Naive thymus-derived CD4-positive, alpha-beta T cell (primary cell): Measurements from ENCODE around the gene CFAP74. TPM values are rescaled to one million over a fixed set of nuclear protein-coding genes. Genes with fewer than 3 reads are reported as not detected.

Source experiments
- ATAC-seq: fragments of 150-1000 bp; cut with Tn5 transposase; 2 replicates; pipeline ENCODE4 v1.10.0; 2021; ENCODE audit warnings: mild to moderate bottlenecking, moderate library complexity
- CTCF ChIA-PET: fragments of 350-600 bp; sonication (Branson Sonifier 250); formaldehyde crosslinking; loops from one replicate; lab custom pipeline; 2021; ENCODE audit warnings: antibody characterized with exemption; lab: Charles Lee
- POLR2A ChIA-PET: fragments of 350-600 bp; sonication (Branson Sonifier 250); formaldehyde crosslinking; loops from one replicate; lab custom pipeline; 2021; ENCODE audit warnings: antibody characterized with exemption, inconsistent platforms; lab: Charles Lee
- DNase-seq, 9 donors: peaks; one replicate each; pipeline versions ENCODE4 v3.0.0 to v3.0.0-alpha.2; 2020 to 2022; ENCODE audit warnings: mixed read lengths in 1 of 9
- H3K27ac ChIP-seq: one replicate; pipeline ENCODE4 v1.7.0; 2013; ENCODE audit warnings: mild to moderate bottlenecking, low read depth, low read length, moderate library complexity
- H3K27me3 ChIP-seq, 2 donors: one replicate each; pipeline ENCODE4 v1.7.0; 2013; ENCODE audit warnings: low read length in 2 of 2, mild to moderate bottlenecking in 2 of 2, moderate library complexity in 2 of 2; ENCODE audit not compliant: control insufficient read depth in 2 of 2, insufficient read depth in 2 of 2
- H3K36me3 ChIP-seq, 3 experiments: 1 replicate in 2 of 3; 2 replicates in 1 of 3; pipeline ENCODE4 v1.7.0; 2013; ENCODE audit warnings: low read length in 3 of 3, mild to moderate bottlenecking in 3 of 3, moderate library complexity in 1 of 3; ENCODE audit not compliant: insufficient read depth in 3 of 3, control insufficient read depth in 2 of 3
- H3K4me1 ChIP-seq, 2 donors: one replicate each; pipeline ENCODE4 v1.7.0; 2013; ENCODE audit warnings: low read length in 2 of 2, mild to moderate bottlenecking in 2 of 2, moderate library complexity in 1 of 2; ENCODE audit not compliant: control insufficient read depth in 2 of 2, insufficient read depth in 2 of 2
- H3K4me3 ChIP-seq: 2 replicates; pipeline ENCODE4 v1.7.0; 2013; ENCODE audit warnings: mild to moderate bottlenecking, low read length
- H3K9me3 ChIP-seq, 3 experiments: 1 replicate in 2 of 3; 2 replicates in 1 of 3; pipeline ENCODE4 v1.7.0; 2013; ENCODE audit warnings: low read length in 3 of 3; ENCODE audit not compliant: control insufficient read depth in 2 of 3
- H3K27ac Mint-ChIP-seq, 9 donors: one replicate each; pipeline ENCODE4 v1.8.0; 2020 to 2022; ENCODE audit warnings: mixed read lengths in 9 of 9, mild to moderate bottlenecking in 8 of 9, moderate library complexity in 5 of 9, inconsistent platforms in 2 of 9
- H3K27me3 Mint-ChIP-seq, 5 donors: one replicate each; pipeline ENCODE4 v1.8.0; 2021 to 2022; ENCODE audit warnings: mixed read lengths in 5 of 5, mild to moderate bottlenecking in 1 of 5
- H3K36me3 Mint-ChIP-seq, 5 donors: one replicate each; pipeline ENCODE4 v1.8.0; 2020 to 2022; ENCODE audit warnings: mixed read lengths in 5 of 5, mild to moderate bottlenecking in 3 of 5, inconsistent platforms in 1 of 5
- H3K4me1 Mint-ChIP-seq, 7 donors: one replicate each; pipeline ENCODE4 v1.8.0; 2020 to 2022; ENCODE audit warnings: mixed read lengths in 7 of 7, mild to moderate bottlenecking in 3 of 7, inconsistent platforms in 1 of 7
- H3K4me3 Mint-ChIP-seq, 10 donors: one replicate each; pipeline ENCODE4 v1.8.0; 2020 to 2022; ENCODE audit warnings: mild to moderate bottlenecking in 10 of 10, mixed read lengths in 10 of 10, moderate library complexity in 6 of 10, inconsistent platforms in 2 of 10
- H3K9me3 Mint-ChIP-seq, 11 donors: one replicate each; pipeline ENCODE4 v1.8.0; 2020 to 2022; ENCODE audit warnings: mixed read lengths in 11 of 11, mild to moderate bottlenecking in 4 of 11, inconsistent platforms in 1 of 11, moderate library complexity in 1 of 11
- intact Hi-C, 2 donors: fragments of 100-400 bp; cut with micrococcal nuclease; formaldehyde crosslinking; loops; one replicate each; pipeline ENCODE4 v1.15.1; 2023
- polyA plus RNA-seq, 2 donors: library from polyadenylated mRNA; unstranded; fragments of 300-500 nt; fragmentation: Illumina TruSeq; gene quantifications; one replicate each; pipeline ENCODE4 v1.2.3, GENCODE V29; 2021
- total RNA-seq, 6 experiments: library from RNA in 5 of 6; stranded (reverse) in 5 of 6; gene quantifications; 1 replicate in 5 of 6; 2 replicates in 1 of 6; pipeline ENCODE4 v1.2.3 and lab custom pipeline; 2021 to 2026

CFAP74 gene
- total and polyA plus RNA-seq, 7 experiments from 2014 or later, result not detected

GRCh38 chr1:2049718-2050431 is 46.3 kb upstream of the CFAP74 start, which contains the start of gene PRKCZ:
Gene PRKCZ (plus strand): TSS chr1:2050411. CDS start chr1:2050631, 220 bp downstream.
- ChIA-PET CTCF (no interaction called here), POLR2A (interaction anchor here (0.6 kb wide), 1 partner anchor 80 kb away, joined by 5 read pairs; no protein-coding TSS in a partner anchor)
- ATAC-seq (peak; percentile 99), DNase-seq (peak; percentile 76 to 96 (median 92))
- peaks cover 7 to 14% of the 10 kb centered on the region in 2 donors for H3K4me1 ChIP-seq
- intact Hi-C loops, result loop anchor here (1.0 to 10.0 kb wide), 5 partner anchors 83 to 341 kb away; partner anchors contain the start of genes MORN1 (in 1 of the 2), RER1 (in 1 of the 2) and TMEM52 (in 1 of the 2)
- peak within 1 kb of the TSS; percentile 73 for H3K4me3 ChIP-seq
- no peaks in the 10 kb centered on the region for H3K9me3 Mint-ChIP-seq
- no peaks in the 10 kb centered on the region for H3K36me3 Mint-ChIP-seq
- no peaks in the 10 kb centered on the region for H3K9me3 ChIP-seq
- H3K36me3 ChIP-seq, result no peaks in the 10 kb centered on the region
- no peaks in the 10 kb centered on the region for H3K27me3 ChIP-seq
- peak within 1 kb of the TSS in 6 of 9 donors; percentile 5 to 82 (median 50) for H3K27ac Mint-ChIP-seq
- peak within 1 kb of the TSS; percentile 70 for H3K27ac ChIP-seq
- H3K4me1 Mint-ChIP-seq, result peaks cover 10 to 35% (median 22%) of the 10 kb centered on the region in 7 donors
- peak within 1 kb of the TSS; percentile 64 to 89 (median 80) for H3K4me3 Mint-ChIP-seq
- H3K27me3 Mint-ChIP-seq, result peaks cover 0 to 45% (median 5%) of the 10 kb centered on the region in 5 donors

- Mint-ChIP-seq H3K4me3 (peak overlapping the region; percentile 64 to 89 (median 80)), H3K27ac (peak overlapping the region in 6 of 9 donors; percentile 5 to 82 (median 50)), H3K4me1 (peaks cover 10 to 37% (median 22%) of the 10 kb centered on the region in 7 donors), H3K36me3 (no peaks in the 10 kb centered on the region), H3K27me3 (peaks cover 0 to 45% (median 5%) of the 10 kb centered on the region in 5 donors), H3K9me3 (no peaks in the 10 kb centered on the region)
- Histone ChIP-seq H3K27me3 (no peaks in the 10 kb centered on the region), H3K4me3 (peak overlapping the region; percentile 73), H3K27ac (peak overlapping the region; percentile 70), H3K36me3 (no peaks in the 10 kb centered on the region), H3K9me3 (no peaks in the 10 kb centered on the region), H3K4me1 (peaks cover 7 to 14% of the 10 kb centered on the region in 2 donors)
- ATAC-seq (no peak), DNase-seq (no peak)
- POLR2A ChIA-PET, result interaction anchor here (0.6 kb wide), 1 partner anchor 80 kb away, joined by 5 read pairs; no protein-coding TSS in a partner anchor
- CTCF ChIA-PET, result interaction anchor here (1.3 kb wide), 1 partner anchor 8 kb away, joined by 5 read pairs; no protein-coding TSS in a partner anchor
- intact Hi-C loops, result loop anchor here (5.0 to 10.0 kb wide), 2 partner anchors 107 to 144 kb away; no protein-coding TSS in a partner anchor
Measured at GRCh38 chr1:2049225-2049717, 45.7 kb upstream of the CFAP74 start.

- intact Hi-C loops, result loop anchor here (5.0 to 10.0 kb wide), 2 partner anchors 106 to 143 kb away; no protein-coding TSS in a partner anchor
- H3K36me3 ChIP-seq, result no peaks in the 10 kb centered on the region
- Mint-ChIP-seq H3K36me3 (no peaks in the 10 kb centered on the region), H3K4me1 (peaks cover 10 to 38% (median 26%) of the 10 kb centered on the region in 7 donors), H3K27ac (peak overlapping the region in 2 of 9 donors; percentile 25 to 42), H3K9me3 (no peaks in the 10 kb centered on the region), H3K4me3 (peak overlapping the region in 9 of 10 donors; percentile 39 to 89 (median 64)), H3K27me3 (peaks cover 0 to 49% (median 5%) of the 10 kb centered on the region in 5 donors)
- ChIA-PET POLR2A (interaction anchor here (0.6 kb wide), 1 partner anchor 99 kb away, joined by 3 read pairs; no protein-coding TSS in a partner anchor), CTCF (interaction anchor here (1.3 kb wide), 1 partner anchor 10 kb away, joined by 5 read pairs; no protein-coding TSS in a partner anchor)
- ATAC-seq, result no peak
- H3K9me3 ChIP-seq, result no peaks in the 10 kb centered on the region
- H3K4me3 ChIP-seq, result no peak overlapping the region
- peaks cover 7 to 14% of the 10 kb centered on the region in 2 donors for H3K4me1 ChIP-seq
- no peak for DNase-seq
- H3K27me3 ChIP-seq, result no peaks in the 10 kb centered on the region
- no peak overlapping the region for H3K27ac ChIP-seq
Measured at GRCh38 chr1:2047749-2048729, 44.5 kb upstream of the CFAP74 start.

GRCh38 chr1:2046953-2047748 is 43.6 kb upstream of the CFAP74 start:
- DNase-seq (no peak), ATAC-seq (no peak)
- H3K36me3 ChIP-seq, result no peaks in the 10 kb centered on the region
- H3K9me3 ChIP-seq, result no peaks in the 10 kb centered on the region
- H3K27me3 Mint-ChIP-seq, result peaks cover 0 to 41% (median 5%) of the 10 kb centered on the region in 5 donors
- peak overlapping the region in 1 of 9 donors; percentile 47 for H3K27ac Mint-ChIP-seq
- ChIA-PET CTCF (interaction anchor here (1.6 kb wide), 1 partner anchor 10 kb away, joined by 3 read pairs; no protein-coding TSS in a partner anchor), POLR2A (no interaction called here)
- H3K4me1 Mint-ChIP-seq, result peaks cover 10 to 31% (median 22%) of the 10 kb centered on the region in 7 donors
- peak overlapping the region in 1 of 10 donors; percentile 65 for H3K4me3 Mint-ChIP-seq
- H3K27me3 ChIP-seq, result no peaks in the 10 kb centered on the region
- no peaks in the 10 kb centered on the region for H3K36me3 Mint-ChIP-seq
- H3K27ac ChIP-seq, result no peak overlapping the region
- intact Hi-C loops, result loop anchor here (1.0 to 10.0 kb wide), 3 partner anchors 87 to 142 kb away; no protein-coding TSS in a partner anchor
- no peak overlapping the region for H3K4me3 ChIP-seq
- H3K9me3 Mint-ChIP-seq, result no peaks in the 10 kb centered on the region
- H3K4me1 ChIP-seq, result peaks cover 7 to 14% of the 10 kb centered on the region in 2 donors

- no peak overlapping the region for H3K27ac Mint-ChIP-seq
- POLR2A ChIA-PET, result no interaction called here
Measured at GRCh38 chr1:2046174-2046917, 42.8 kb upstream of the CFAP74 start.

More at GRCh38 chr1:2046174-2046917, 42.8 kb upstream of the CFAP74 start:
- no peaks in the 10 kb centered on the region for H3K9me3 Mint-ChIP-seq
- no peaks in the 10 kb centered on the region for H3K36me3 Mint-ChIP-seq
- no peaks in the 10 kb centered on the region for H3K9me3 ChIP-seq
- peak in 2 of 9 donors; percentile 24 to 62 for DNase-seq
- peak overlapping the region in 3 of 10 donors; percentile 23 to 78 (median 56) for H3K4me3 Mint-ChIP-seq
- H3K36me3 ChIP-seq, result no peaks in the 10 kb centered on the region
- peaks cover 7 to 14% of the 10 kb centered on the region in 2 donors for H3K4me1 ChIP-seq
- intact Hi-C loops, result loop anchor here (1.0 to 10.0 kb wide), 3 partner anchors 86 to 142 kb away; no protein-coding TSS in a partner anchor
- peaks cover 0 to 35% (median 5%) of the 10 kb centered on the region in 5 donors for H3K27me3 Mint-ChIP-seq
- no peak overlapping the region for H3K27ac ChIP-seq
- H3K4me1 Mint-ChIP-seq, result peaks cover 10 to 28% (median 22%) of the 10 kb centered on the region in 7 donors
- CTCF ChIA-PET, result interaction anchor here (1.6 to 3.1 kb wide), 2 partner anchors 10 to 103 kb away, joined by 3 to 18 read pairs; no protein-coding TSS in a partner anchor
- no peak for ATAC-seq
- no peak overlapping the region for H3K4me3 ChIP-seq
- H3K27me3 ChIP-seq, result no peaks in the 10 kb centered on the region
